ENCODE data around the gene LIX1.

DNA sequence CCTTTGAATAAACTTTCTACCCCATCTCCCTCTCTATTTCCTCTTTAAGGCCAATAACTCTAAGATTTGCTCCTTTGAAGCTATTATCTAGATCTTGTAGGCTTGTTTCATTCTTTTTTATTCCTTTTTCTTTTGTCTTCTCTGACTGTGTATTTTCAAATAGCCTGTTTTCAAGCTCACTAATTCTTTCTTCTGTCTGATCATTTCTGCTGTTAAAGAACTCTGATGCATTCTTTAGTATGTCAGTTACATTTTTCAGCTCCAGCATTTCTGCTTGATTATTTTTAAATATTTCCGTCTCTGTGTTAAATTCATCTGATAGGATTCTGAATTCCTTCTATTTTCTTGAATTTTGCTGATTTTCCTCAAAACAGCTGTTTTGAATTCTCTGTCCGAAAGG is 15.3 kb upstream of the LIX1 start:
- TF ChIP-seq TAF1 (IDR thresholded peaks at IDR 0.05; ENCODE audit: borderline replicate concordance, low read depth, low read length), result no peak
- no peak for TF ChIP-seq POLR2A (IDR thresholded peaks at IDR 0.05; ENCODE audit: low read depth, low read length)

Measured in GM12892 (cell line).